H54 (cell line): ENCODE results near the gene MAGI2.

Experiments used
- DNase-seq: peaks from one replicate; pipeline ENCODE4 v3.0.0; 2011; ENCODE audit warnings: low spot score, mixed read lengths; ENCODE audit not compliant: insufficient read length
- FAIRE-seq: peaks from 3 replicates; lab custom pipeline; 2011; peaks lifted over from hg19 to GRCh38; lab: Jason Lieb, UNC
- POLR2A ChIP-seq: IDR thresholded peaks from 2 replicates; pipeline ENCODE4 v1.6.1; 2011; ENCODE audit warnings: low read depth, mild to moderate bottlenecking, low read length

The MAGI2 gene

GRCh38 chr7:77975672-77976480 lies 1477.6 kb downstream of the MAGI2 start:
- no peak for FAIRE-seq
- DNase-seq, result no peak
- TF ChIP-seq POLR2A, result no peak

- no peak for TF ChIP-seq POLR2A
- DNase-seq, result no peak
- FAIRE-seq, result no peak
Measured at GRCh38 chr7:77971726-77972125, 1481.7 kb downstream of the MAGI2 start.

GRCh38 chr7:77967429-77967828 lies 1486.0 kb downstream of the MAGI2 start:
- no peak for TF ChIP-seq POLR2A
- no peak for FAIRE-seq
- DNase-seq, result no peak
